ENCODE results near the gene NGEF.

Gene NGEF

GRCh38 chr2:232983669-232984140, 29.4 kb downstream of the NGEF start:
- TF ChIP-seq CTCF (IDR thresholded peaks at IDR 0.05; ENCODE audit: insufficient read depth, low read depth, low read length, missing control alignments) = no peak
- no peak for DNase-seq (ENCODE audit: low read depth)
- no peak overlapping the region for H3K4me3 ChIP-seq (ENCODE audit: low read length)

GRCh38 chr2:232982926-232983668, 30.0 kb downstream of the NGEF start:
- H3K4me3 ChIP-seq (ENCODE audit: low read length) = no peak overlapping the region
- TF ChIP-seq CTCF (IDR thresholded peaks at IDR 0.05; ENCODE audit: insufficient read depth, low read depth, low read length, missing control alignments) = no peak
- no peak for DNase-seq (ENCODE audit: low read depth)

GRCh38 chr2:232981767-232982360, 31.2 kb downstream of the NGEF start:
- TF ChIP-seq CTCF (IDR thresholded peaks at IDR 0.05; ENCODE audit: insufficient read depth, low read depth, low read length, missing control alignments) = peak; percentile 13
- no peak for DNase-seq (ENCODE audit: low read depth)

GRCh38 chr2:232981356-232981755, 31.7 kb downstream of the NGEF start:
- no peak for TF ChIP-seq CTCF (IDR thresholded peaks at IDR 0.05; ENCODE audit: insufficient read depth, low read depth, low read length, missing control alignments)
- peak; percentile 79 for DNase-seq (ENCODE audit: low read depth)

More at GRCh38 chr2:232981767-232982360, 31.2 kb downstream of the NGEF start:
- H3K4me3 ChIP-seq (ENCODE audit: low read length) = no peak overlapping the region

GRCh38 chr2:232980683-232981082, 32.4 kb downstream of the NGEF start:
- no peak for TF ChIP-seq CTCF (IDR thresholded peaks at IDR 0.05; ENCODE audit: insufficient read depth, low read depth, low read length, missing control alignments)
- peak; percentile 35 for DNase-seq (ENCODE audit: low read depth)
- H3K4me3 ChIP-seq (ENCODE audit: low read length) = no peak overlapping the region

More at GRCh38 chr2:232981356-232981755, 31.7 kb downstream of the NGEF start:
- H3K4me3 ChIP-seq (ENCODE audit: low read length) = no peak overlapping the region

GRCh38 chr2:232979871-232980461, 33.1 kb downstream of the NGEF start:
- peak; percentile 77 for DNase-seq (ENCODE audit: low read depth)
- no peak for TF ChIP-seq CTCF (IDR thresholded peaks at IDR 0.05; ENCODE audit: insufficient read depth, low read depth, low read length, missing control alignments)
- H3K4me3 ChIP-seq (ENCODE audit: low read length) = no peak overlapping the region
